Stimulated activated naive CD8-positive, alpha-beta T cell treated with anti-CD3 and anti-CD28 coated beads, Interleukin-15, Interleukin-2, amounts not matched to agents 100 U/mL and 50 U/mL, for 24 hours (primary cell): ENCODE results near the gene TMEM97.
"Not testable (repeated sequence)": the region's sequence is repeated elsewhere in the genome, so short reads cannot be mapped to it uniquely, and the experiment has no call there.

ENCODE experiments used
- ATAC-seq: fragments of 150-1000 bp; cut with Tn5 transposase; one replicate; pipeline ENCODE4 v1.10.0; 2021
- DNase-seq: peaks from one replicate; pipeline ENCODE4 v3.0.0; 2021

The TMEM97 gene

GRCh38 chr17:28318759-28319597, at the start of gene TMEM97:
TMEM97 (plus strand) TSS chr17:28319200; CDS start chr17:28319240, 40 bp downstream.
- ATAC-seq (peak; percentile 99), DNase-seq (peak; percentile 97)

- DNase-seq: no peak
- ATAC-seq: no peak
These were observed 48.9 kb upstream of the TMEM97 start for GRCh38 chr17:28270055-28270454.

- DNase-seq: no peak
These were observed 48.1 kb upstream of the TMEM97 start for GRCh38 chr17:28270926-28271325.

GRCh38 chr17:28271431-28271830, 47.6 kb upstream of the TMEM97 start:
- ATAC-seq (no peak), DNase-seq (no peak)

More at GRCh38 chr17:28270926-28271325, 48.1 kb upstream of the TMEM97 start:
- no peak for ATAC-seq

GRCh38 chr17:28272166-28272565, 46.8 kb upstream of the TMEM97 start:
- DNase-seq (no peak), ATAC-seq (no peak)

GRCh38 chr17:28273341-28273740, 45.7 kb upstream of the TMEM97 start:
- not testable (repeated sequence) for DNase-seq, ATAC-seq

- DNase-seq: no peak
- no peak for ATAC-seq
These were observed 44.3 kb upstream of the TMEM97 start for GRCh38 chr17:28274591-28275265.

GRCh38 chr17:28276011-28276410, 43.0 kb upstream of the TMEM97 start:
- DNase-seq (no peak), ATAC-seq (no peak)

GRCh38 chr17:28279411-28279810, 39.6 kb upstream of the TMEM97 start:
- no peak for ATAC-seq

GRCh38 chr17:28280826-28281225, 38.2 kb upstream of the TMEM97 start:
- ATAC-seq (no peak), DNase-seq (no peak)

More at GRCh38 chr17:28279411-28279810, 39.6 kb upstream of the TMEM97 start:
- no peak for DNase-seq

GRCh38 chr17:28282596-28282995, 36.4 kb upstream of the TMEM97 start:
- DNase-seq: no peak
- ATAC-seq: no peak

GRCh38 chr17:28285965-28286364, 33.0 kb upstream of the TMEM97 start:
- ATAC-seq: no peak
- DNase-seq: no peak

GRCh38 chr17:28290703-28291102, 28.3 kb upstream of the TMEM97 start:
- ATAC-seq (no peak), DNase-seq (no peak)

GRCh38 chr17:28291780-28292330, 27.1 kb upstream of the TMEM97 start:
- DNase-seq (no peak), ATAC-seq (no peak)

GRCh38 chr17:28292878-28293277, 26.1 kb upstream of the TMEM97 start:
- ATAC-seq, DNase-seq: not testable (repeated sequence)

GRCh38 chr17:28293994-28294393, 25.0 kb upstream of the TMEM97 start:
- no peak for ATAC-seq
- DNase-seq: no peak

- ATAC-seq: peak; percentile 93
- DNase-seq: no peak
These were observed 23.1 kb upstream of the TMEM97 start for GRCh38 chr17:28295677-28296578.

GRCh38 chr17:28298449-28298848, 20.6 kb upstream of the TMEM97 start:
- DNase-seq (no peak), ATAC-seq (no peak)

GRCh38 chr17:28306954-28307401, 12.0 kb upstream of the TMEM97 start:
- DNase-seq (no peak), ATAC-seq (no peak)

GRCh38 chr17:28313841-28314240, 5.2 kb upstream of the TMEM97 start:
- DNase-seq (no peak), ATAC-seq (no peak)

- ATAC-seq: no peak
- DNase-seq: no peak
These were observed 2.9 kb upstream of the TMEM97 start for GRCh38 chr17:28315846-28316705.
